HTR-8/SVneo (cell line): ENCODE data around the gene NOP14.
A peak's percentile ranks its signal among the peaks of the same experiment; 100 is the strongest.
"Not testable (repeated sequence)": the region's sequence is repeated elsewhere in the genome, so short reads cannot be mapped to it uniquely, and the experiment has no call there.

Experiments used
- DNase-seq: peaks from one replicate; pipeline ENCODE4 v3.0.0; 2011; ENCODE audit warnings: low spot score, mixed read lengths; ENCODE audit not compliant: insufficient read length
- FAIRE-seq: peaks from 2 replicates; lab custom pipeline; 2011; peaks lifted over from hg19 to GRCh38; lab: Jason Lieb, UNC

NOP14 gene

DNA sequence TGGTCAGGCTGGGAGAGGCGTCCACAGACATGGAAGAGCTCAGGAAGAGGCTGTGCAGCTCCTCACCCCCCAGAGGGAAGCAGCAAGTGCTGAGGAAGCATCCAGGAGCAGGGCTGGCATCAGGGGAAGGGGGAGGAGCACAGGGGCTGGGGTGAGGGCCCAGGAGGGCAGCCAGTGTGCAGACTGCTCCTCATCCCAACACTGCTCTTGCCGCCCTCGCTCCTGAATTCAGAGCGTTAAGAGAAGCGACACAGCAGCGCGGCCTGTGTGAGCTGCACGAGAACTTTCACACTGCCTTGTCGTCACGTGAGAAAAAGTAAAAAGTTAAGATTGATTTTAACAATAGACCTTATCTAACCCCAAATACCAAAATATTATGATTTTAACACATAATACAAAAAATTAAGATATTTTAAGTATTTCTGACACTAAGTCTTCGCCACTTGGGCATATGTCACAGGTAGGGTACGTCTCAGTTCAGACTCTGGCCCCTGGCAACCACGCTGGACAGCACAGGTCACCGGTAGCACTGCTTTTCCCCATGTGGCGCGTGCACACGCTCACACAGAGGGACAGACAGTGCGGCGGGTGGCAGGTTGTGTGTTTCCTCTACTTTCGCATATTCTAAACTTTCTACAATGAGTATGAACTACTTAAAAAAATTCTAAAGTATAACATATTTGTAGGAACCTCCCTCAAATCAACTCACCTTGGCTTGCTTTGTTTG lies 19.7 kb downstream of the NOP14 start:
- no peak for DNase-seq
- no peak for FAIRE-seq

DNA sequence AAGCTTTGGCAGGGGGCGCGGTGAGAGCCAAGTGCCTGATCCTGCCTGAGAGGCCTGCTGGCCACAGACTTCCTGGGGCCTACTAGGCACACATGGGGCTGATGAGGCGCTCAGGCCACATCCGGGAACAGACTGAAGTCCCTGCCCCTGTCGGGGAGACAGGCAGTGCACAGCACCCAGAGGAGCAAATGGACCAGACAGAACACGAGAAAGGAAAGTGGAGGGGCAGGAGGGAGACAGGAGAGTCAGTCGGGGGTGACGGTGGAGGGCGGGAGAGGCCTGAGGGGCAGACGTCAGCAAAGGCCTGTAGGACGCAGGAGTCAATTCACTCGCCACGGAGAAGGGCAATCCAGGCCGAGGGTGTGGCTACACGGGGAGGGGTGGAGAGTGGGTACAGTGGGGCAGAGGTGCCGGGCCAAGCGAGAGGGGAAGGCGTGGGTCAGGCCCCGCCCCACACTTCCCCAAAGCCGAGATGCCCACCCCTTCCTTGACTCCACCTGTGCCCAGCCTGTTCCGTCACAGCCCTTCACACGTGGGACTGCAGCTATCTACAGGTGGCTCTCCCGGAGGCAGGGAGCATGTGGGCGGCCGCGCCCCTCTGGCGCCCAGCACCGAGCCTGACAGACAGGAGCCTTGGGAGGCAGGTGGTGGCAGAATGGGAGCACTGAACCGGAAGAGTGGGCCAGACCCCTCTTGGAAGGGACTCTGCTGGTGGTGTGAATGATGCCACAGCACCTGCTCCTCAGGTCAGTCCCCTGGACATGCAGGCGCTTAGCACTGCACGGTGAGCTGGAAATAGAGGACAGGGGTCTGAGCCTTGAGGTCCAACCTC lies 20.5 kb downstream of the NOP14 start:
- FAIRE-seq, result no peak
- DNase-seq, result no peak

DNA sequence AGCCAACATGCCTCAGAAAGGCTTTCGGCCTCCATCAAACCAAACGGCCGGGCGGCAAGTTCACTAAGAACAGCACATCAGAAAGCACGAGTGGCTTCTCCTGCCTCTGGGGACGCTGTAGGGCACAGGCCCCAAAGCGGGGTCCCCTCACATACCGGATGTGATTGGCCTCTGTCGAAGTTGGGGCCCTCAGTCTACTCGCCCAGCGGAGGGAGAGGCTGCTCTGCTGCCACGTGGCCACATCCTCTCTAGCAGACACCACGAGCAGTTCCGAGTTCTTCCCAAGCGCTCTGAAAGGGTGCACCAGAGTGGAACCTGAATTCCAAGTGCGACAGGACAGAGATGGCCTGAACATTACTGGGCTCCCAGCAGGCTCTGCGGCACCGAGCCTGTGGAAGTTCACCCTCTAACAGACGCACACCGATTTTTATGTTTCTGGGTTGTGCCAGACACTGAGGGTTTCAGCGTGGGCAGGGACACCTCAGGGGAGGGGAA lies 21.1 kb downstream of the NOP14 start:
- DNase-seq (no peak), FAIRE-seq (no peak)

DNA sequence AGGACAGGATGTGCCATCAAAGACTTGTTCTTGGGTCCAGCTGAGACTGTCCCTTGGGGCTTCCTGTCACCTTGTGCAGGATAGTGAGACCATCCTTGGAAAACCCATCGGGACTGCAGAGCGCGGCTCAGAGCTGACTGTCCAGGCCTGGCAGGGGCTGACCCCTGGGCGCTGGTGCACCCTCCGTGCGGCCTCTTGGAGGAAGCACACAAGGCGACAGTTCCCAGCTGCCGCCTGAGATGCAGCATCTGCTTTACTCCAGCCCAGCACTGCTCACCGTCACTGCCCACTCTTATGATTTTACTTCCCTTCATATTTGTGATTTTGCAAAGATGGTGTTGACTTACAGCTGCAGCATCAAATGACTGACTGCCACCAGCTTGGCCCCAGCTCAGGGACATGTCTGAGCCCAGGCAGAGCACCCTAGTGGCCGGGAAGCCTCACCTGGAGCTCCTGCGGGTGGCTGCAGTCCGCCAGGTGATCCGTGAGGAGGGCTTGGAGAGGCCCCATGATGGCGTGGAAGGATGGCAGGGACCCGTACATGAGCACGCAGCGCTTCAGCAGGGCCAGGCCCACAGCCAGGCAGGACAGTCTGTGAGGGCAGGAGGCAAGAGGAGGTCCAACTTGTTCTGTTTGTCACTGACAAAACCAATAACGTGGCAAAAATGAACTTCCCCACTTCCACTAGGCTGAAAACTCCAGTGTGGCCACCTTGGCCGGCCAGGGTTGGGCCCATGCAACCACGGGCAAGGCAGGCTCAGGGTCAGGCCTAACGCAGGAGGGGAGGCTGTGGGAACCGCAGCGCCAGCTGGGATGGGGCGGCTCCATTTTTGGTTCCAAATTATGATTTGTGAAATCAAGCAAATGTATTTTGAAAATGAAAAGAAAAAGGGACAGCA lies 21.8 kb downstream of the NOP14 start:
- FAIRE-seq, result no peak
- no peak for DNase-seq

DNA sequence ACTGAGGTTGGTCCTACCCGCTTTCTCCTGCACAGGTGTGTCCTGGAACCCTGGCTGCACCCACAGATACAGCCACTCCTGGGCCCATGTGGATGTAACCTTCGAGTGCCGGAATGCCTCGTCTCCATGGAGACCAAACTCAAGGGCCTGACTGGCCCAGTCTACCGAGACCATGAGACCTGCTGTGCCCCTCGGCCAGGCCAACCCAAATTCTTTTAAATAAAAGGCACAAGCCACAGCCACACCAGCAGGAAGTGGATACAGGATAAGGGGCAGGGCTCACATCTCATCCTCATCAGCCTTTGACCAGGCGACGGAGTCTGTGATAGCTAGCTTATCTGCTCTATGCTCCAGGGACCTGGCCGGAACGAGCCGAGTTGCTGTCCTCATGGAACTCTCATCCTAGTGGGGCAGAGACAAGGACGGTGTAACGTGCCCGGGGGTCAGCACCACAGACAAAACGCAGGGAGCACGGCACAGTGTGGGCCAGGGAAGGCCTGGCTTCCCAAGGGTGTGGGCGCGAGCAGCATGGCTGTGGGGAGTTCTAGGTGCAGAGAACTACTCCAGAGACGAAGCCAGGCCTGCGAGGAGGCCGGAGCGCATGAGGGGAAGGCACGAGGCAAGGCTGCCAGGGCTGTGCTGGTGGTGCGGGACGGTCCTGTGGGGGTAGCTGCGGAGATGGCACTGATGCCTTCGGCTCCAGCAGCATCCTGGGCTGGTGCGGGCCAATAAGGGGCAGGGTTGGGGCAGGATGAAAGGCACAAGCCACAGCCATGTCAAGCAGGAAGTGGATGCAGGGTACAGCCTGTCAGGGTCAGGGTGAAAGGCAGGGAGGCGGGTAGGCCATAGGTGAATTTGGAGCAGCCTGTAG lies 22.7 kb downstream of the NOP14 start:
- FAIRE-seq (no peak), DNase-seq (no peak)

DNA sequence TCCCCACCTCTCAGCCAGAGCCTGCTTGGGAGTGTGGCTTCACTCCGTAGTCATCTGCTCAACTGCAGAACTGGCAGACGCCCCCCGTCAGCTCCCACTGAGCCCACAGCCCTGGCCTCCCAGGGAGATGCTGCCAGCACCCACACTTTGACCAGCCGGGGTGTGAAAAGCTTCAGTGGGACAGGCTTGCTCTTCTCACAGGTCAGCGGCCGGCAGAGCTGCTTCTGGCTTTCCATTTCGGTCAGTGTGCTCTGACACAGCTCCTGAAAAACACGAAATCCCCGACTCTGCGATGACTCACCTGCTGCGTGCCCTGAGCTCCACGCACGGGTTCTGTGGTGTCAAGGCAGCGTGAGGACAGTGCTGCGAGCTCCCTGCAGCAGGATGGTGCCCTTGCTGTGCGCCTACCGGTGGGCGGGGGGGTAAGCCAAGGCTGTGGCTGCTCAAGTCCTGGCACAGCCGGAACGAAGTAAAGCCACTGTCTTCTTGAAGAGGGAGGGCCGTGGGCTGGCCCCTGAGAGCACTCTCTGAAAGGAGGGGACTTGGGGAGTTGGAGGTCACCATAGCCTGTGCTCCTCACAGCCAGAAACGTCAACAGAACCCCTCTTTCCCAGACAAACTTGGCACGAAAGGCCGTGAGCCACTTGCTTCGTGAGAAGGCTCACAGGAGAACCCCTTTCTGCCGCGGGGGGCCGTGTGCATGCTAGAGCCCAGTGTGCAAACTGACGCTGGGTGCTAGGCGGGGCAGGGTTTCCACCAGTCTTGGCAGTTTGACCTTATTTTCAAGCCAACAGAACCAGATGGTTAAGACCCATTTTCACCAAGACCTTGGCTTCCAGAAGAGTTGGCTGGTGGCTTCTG lies 23.6 kb downstream of the NOP14 start:
- FAIRE-seq (no peak), DNase-seq (no peak)

DNA sequence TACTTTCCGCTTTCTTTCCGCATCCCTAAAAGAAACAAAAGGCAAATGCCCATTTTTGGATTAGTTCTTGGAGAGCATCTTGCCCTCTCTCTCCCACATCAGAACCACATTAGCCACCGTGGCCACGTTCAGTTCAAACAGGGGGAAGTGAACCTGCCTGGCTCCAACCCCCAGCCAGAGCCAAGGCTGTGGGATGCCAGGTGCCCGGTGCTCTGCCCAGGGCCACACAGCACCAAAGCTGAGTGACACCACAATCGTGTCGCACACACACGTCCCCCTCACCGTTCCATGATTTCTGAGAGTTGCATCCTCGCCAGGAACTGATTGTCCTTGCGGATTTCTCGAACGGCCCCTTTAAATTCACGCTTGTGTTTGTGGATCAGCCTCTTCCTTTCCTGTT lies 24.3 kb downstream of the NOP14 start:
- no peak for FAIRE-seq
- no peak for DNase-seq

DNA sequence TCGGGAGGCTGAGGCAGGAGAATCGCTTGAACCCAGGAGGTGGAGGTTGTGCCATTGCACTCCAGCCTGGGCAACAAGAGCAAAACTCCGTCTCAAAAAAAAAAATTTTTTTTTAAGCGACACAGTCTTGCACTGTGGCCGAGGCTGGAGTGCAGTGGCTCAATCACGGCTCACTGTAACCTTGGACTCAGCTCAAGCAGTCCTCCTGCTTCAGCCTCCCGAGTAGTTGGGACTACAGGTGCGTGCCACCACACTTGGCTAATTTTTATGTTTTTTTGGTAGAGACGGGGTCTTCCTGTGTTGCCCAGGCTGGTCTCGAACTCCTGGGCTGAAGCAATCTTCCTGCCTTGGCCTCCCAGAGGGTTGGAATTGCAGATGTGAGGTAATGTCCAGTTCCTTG lies 24.8 kb downstream of the NOP14 start:
- FAIRE-seq, DNase-seq: not testable (repeated sequence)

DNA sequence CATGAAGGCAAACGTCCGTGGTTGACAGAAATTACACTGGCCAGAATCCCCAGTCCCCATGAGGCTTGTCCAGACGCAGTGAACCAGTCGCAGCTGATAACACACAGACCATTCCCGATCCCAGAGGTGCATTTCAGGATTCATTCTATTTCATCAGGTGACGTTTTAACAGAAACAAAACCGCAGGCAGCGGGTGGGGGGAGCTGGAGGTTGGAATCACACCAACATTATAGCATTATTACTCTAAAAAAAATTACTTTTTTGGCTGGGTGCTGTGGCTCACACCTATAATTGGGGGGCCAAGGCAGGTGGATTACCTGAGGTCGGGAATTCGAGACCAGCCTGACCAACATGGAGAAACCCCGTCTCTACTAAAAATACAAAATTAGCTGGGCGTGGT lies 25.2 kb downstream of the NOP14 start:
- DNase-seq (no peak), FAIRE-seq (no peak)

DNA sequence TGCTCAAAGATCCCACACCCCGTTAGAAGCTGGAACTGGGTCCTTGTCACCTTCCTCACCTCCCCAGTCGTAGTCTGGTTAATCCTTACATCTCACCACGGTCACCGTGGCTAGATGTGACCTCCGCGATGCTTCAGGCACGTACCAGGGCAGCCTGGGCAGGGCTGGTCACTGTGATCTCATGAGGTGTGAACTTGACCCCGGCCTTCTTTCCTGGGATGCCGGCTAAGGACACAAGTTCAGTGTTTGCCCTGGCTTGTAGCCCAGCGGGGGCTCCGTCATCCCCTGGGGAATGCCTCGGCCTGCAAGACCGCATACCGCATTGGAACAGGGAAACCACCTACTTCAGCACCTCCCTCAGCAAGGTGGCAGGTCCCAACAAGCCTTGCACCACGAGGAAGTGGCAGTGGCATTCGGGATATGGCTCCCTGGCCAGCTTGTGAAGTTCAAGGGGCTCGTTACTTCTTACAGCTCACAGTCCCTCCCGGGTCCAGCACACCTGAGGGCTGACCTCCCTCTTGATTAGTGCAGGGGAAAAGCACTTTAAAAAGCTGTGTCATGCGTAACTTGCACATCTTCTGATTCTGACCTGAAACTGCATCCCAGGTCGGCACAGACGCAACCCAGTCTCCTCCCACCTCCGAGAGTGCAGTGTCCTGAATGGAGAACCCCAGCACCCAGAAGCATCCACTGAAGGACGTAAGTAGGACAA lies 25.9 kb downstream of the NOP14 start:
- peak; percentile 93 for FAIRE-seq
- DNase-seq, result no peak

DNA sequence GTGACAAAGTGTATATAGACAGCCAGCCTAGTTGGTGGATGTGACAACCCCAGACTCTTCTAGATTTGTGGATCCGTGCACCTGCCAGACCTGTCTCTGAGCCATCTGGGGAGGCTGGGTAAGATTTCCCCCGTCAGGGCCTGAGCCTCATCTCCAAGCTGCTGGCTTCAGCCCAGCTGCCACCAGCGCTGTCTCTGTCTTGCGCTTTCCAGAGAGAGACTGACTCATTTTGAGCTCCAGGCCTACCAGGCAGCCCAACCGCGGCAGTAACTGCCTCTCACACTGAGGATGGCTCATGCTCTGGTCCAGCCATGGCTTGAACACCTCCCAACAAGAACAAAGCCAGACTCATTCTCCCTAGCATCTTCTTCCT lies 26.4 kb downstream of the NOP14 start:
- FAIRE-seq, result no peak
- no peak for DNase-seq

DNA sequence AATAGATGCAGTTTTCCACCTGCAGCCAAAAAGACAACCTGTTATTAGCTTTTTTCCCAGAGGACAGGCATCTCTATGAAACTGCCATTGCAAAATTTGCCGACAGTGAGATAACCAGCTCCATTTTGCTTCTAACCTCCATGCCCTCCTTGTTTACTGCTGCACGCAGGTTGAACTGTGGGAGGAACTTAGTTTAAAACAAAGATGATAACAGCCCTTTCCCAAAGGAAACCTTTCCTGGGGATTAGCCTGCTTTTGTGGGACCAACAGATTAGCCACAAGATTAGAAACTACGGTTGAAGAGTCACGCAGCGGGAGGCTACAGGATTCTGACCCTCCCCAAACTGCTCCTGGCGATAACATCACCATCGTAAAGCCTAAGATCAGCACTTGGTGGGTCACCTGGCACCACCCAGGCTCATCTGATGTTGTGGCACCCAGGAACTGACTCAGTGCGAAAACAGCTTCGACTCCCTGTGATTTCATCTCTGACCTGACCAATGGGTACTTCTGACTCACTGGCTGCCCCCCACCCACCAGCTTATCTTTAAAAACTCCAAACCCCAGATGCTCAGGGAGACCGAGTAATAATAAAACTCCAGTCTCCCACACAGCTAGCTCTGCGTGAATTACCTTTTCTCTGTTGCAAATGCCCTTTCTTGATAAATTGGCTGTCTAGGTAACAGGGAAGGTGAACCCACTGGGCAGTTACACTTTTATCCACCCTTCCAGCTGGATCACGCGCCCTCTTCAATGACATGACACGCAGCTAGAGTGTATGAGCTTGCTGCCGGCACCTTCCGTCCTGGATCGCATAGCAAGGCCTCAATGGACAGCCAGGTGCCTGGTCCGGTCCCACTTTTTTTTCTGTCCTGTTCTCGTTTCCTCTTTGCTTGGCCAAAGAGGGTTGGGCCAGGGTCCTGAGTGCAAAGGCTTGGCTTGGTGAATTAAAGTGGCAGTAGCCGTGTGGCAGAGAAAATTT lies 27.2 kb downstream of the NOP14 start:
- DNase-seq (peak; percentile 53), FAIRE-seq (peak; percentile 60)

DNA sequence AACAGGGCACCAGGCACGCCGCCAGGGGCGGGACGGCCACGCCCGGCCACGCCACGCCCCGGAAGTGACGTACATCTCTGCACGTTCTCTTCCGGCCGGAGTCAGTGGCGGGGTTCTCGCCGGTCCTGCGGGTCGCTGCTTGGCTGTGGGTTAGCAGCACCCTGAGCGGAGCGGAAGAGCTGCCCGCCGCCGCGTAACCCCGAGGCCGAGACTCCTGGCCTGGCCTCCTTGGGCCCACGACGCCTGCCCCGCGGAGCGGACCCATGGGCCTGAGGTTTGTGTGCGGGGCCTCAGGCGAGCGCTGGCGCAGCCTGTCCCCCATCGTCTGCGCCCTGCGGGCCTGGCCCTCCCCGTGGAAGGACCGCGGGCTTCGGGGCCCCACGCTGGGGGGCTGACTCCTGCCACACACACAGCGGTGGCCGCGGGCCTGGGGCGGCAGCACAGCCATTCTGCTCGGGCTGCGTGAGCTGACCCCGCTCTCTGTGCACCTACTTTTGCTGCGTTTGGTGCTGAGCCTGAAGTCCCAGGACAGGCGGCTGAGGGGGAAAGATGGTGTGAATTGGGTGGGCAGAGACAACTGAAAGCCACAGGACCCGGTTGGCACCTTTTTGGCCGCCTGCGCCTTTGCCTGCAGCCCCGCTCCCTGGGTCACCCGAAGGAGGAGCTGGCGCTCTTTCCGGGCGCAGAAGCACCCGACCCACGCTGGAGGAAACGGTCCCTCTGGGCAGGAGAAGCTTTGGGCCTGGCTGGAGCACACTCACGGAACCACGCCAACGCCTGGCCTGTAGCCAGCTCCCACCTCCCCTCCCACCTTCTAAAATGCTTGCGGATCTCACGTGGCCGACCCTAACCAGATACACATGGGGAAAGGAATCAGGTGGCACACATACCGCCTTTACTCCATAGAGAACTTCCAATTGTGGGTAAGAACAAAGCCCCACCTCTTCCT lies 28.1 kb downstream of the NOP14 start:
- DNase-seq, result peak; percentile 92
- FAIRE-seq, result peak; percentile 98

DNA sequence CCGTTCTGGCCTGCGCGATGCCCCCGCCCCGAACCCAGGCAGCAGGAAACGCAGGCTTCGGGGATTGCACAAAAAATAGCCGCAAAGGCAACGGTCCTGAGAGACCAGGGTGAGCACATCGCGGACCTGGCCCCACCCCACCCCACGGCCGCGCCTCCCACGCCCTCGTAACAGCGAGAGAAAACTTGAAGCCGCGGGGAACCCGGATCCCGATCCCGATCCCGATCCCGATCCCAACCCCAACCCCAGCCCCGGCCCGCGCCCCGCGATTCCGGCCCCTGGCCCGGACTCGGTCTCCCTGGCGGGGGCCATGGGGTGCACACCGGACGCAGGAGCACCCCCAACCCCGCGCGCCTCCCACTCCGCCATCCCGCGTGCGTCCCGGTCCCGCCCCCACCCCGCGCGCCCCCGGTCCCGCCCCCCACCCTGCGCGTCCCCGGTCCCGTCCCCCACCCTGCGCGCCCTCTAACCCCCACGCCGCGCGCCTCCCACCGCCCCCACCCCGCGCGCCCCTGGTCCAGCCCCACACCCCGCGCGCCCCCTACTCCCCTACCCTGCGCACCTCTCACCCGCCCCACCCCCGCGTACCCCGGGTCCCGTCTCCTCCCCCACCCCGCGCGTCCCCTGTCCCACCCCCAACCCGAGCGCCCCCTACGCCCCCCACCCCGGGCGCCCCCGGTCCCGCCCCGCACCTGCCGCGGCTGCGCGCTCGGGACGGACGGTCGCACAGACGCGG lies 29.0 kb downstream of the NOP14 start:
- FAIRE-seq, result no peak
- no peak for DNase-seq

DNA sequence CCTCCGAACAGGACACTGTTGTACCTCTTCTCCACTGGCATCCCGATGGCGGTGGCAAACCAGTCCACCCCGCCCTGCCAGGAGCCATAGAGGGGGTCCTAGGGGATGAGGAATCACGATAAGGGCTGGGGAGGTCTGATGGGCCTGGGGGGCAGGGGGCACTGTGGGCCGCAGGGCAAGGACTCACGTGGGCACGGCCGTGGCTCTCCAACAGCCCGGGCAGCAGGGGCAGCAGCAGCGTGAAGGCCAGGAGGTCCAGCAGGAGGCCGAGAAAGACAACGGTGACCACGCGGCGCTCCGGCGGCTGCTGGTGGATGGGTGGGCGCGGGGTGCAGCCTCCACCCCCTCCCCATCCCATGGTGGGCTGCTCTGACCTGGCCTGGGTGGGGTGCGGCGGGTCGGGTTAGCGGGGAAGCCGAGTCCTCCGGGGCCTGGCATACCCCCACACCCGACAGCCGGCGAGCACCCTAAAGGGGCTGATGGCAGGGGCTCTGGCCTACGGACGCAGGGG lies 29.6 kb downstream of the NOP14 start:
- DNase-seq, result no peak
- no peak for FAIRE-seq
